RWPE2 (cell line): ENCODE data around the gene MTHFS.
"Not testable (repeated sequence)": the region's sequence is repeated elsewhere in the genome, so short reads cannot be mapped to it uniquely, and the experiment has no call there.

Source experiments
- ATAC-seq: fragments of 200-7000 bp; cut with Tn5 transposase; 3 replicates; pipeline ENCODE4 v1.9.1; 2021; ENCODE audit warnings: low read depth
- DNase-seq: peaks from one replicate; pipeline ENCODE4 v3.0.0-alpha.2; 2020; ENCODE audit warnings: low spot score
- H3K27ac ChIP-seq: fragments of 450-650 bp; 2 replicates; pipeline ENCODE4 v1.5.1; 2017; ENCODE audit warnings: mild to moderate bottlenecking; ENCODE audit not compliant: poor library complexity, severe bottlenecking
- H3K27me3 ChIP-seq: fragments of 250-450 bp; sonication (Bioruptor Pico); 2 replicates; pipeline ENCODE4 v1.5.1; 2021; ENCODE audit warnings: mild to moderate bottlenecking, moderate library complexity; ENCODE audit not compliant: insufficient read depth, poor library complexity, severe bottlenecking
- H3K36me3 ChIP-seq: fragments of 250-450 bp; sonication (Bioruptor Pico); 2 replicates; pipeline ENCODE4 v1.5.1; 2020; ENCODE audit warnings: low read depth, mild to moderate bottlenecking, moderate library complexity
- H3K4me1 ChIP-seq: fragments of 250-450 bp; sonication (Bioruptor Pico); 2 replicates; pipeline ENCODE4 v1.5.1; 2021; ENCODE audit warnings: mild to moderate bottlenecking, moderate library complexity; ENCODE audit not compliant: insufficient read depth, poor library complexity, severe bottlenecking
- H3K4me3 ChIP-seq: fragments of 250-450 bp; sonication (Bioruptor Pico); 2 replicates; pipeline ENCODE4 v1.5.1; 2021; ENCODE audit warnings: mild to moderate bottlenecking, moderate library complexity; ENCODE audit not compliant: severe bottlenecking
- H3K9me3 ChIP-seq: fragments of 250-450 bp; sonication (Bioruptor Pico); 2 replicates; pipeline ENCODE4 v1.5.1; 2021; ENCODE audit warnings: mild to moderate bottlenecking, moderate library complexity; ENCODE audit not compliant: severe bottlenecking
- CTCF ChIP-seq: fragments of 450-650 bp; IDR thresholded peaks from one replicate; pipeline ENCODE4 v1.5.1; 2017; ENCODE audit warnings: mild to moderate bottlenecking, moderate library complexity; ENCODE audit not compliant: poor library complexity, severe bottlenecking

MTHFS gene

DNA sequence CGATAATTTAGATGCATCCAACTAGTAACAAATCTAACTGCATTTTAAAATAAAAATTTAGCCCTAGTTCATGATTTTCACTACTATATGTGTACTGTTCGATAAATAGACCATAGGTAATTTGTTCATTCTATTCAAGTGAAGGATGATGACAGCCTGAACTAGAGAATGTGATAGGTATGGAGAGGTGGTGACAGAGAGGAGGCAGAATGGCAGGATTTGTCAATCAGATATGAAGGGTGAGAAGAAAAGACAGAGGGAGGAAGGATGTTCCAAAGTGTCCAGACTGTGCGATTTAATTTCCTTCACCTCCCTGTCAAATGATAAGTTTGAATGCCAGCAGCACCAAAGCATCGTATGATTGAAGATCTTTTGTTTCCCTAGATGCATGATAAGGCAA, 42.6 kb upstream of the MTHFS start:
- TF ChIP-seq CTCF: no peak
- H3K27ac ChIP-seq: no peak overlapping the region
- H3K9me3 ChIP-seq: no peaks in the 10 kb centered on the region
- no peak overlapping the region for H3K4me3 ChIP-seq
- DNase-seq (no peak), ATAC-seq (no peak)
- H3K27me3 ChIP-seq: no peaks in the 10 kb centered on the region
- no peaks in the 10 kb centered on the region for H3K36me3 ChIP-seq
- H3K4me1 ChIP-seq: no peaks in the 10 kb centered on the region

DNA sequence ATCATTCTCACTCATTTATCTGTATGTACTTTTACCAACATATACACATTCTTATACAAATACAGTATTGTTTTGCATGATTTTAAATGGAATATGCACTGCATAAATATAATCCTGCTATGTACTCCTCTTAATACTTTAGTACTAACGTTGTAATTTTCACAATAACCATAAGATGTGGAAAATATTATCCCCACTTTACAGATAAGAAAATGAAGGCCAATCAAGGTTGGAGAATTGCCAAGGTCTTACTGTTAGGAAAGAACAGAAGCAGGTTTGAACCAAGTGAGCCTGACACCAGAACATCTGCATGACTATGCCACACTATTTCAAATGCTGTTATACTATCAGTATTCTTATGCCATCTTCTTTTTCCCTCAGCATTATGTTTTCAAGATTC, 41.3 kb upstream of the MTHFS start:
- no peak for DNase-seq
- Histone ChIP-seq H3K9me3 (no peaks in the 10 kb centered on the region), H3K4me1 (no peaks in the 10 kb centered on the region), H3K36me3 (no peaks in the 10 kb centered on the region), H3K4me3 (no peak overlapping the region), H3K27me3 (no peaks in the 10 kb centered on the region), H3K27ac (no peak overlapping the region)
- no peak for TF ChIP-seq CTCF
- no peak for ATAC-seq

- not testable (repeated sequence) for H3K27ac ChIP-seq, H3K4me3 ChIP-seq, DNase-seq, ATAC-seq, H3K4me1 ChIP-seq, H3K27me3 ChIP-seq, H3K9me3 ChIP-seq, H3K36me3 ChIP-seq
These were observed 38.9 kb upstream of the MTHFS start for GRCh38 chr15:79935556-79936201.

DNA sequence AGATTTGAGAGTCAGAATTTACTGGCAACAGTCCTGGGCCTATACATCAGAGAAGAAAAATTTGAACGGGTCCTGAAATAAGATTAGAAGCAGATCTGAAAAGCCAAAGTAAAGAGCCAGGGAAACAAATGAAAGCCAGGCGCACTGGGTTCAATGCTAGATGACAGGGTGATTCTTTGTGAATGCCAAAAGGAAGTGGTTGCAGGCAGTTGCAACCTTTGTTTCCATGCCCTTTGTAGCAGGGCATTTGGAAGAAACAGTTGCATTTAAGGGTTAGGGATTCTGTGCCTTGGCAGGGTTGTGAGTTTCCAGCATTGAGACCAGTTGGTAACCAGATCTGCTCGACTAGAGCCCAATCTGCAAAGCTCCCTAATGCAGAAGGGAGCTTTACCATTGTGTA, 36.4 kb upstream of the MTHFS start:
- ATAC-seq (no peak), DNase-seq (no peak)
- H3K27ac ChIP-seq: no peak overlapping the region
- no peaks in the 10 kb centered on the region for H3K27me3 ChIP-seq
- H3K36me3 ChIP-seq: no peaks in the 10 kb centered on the region
- H3K9me3 ChIP-seq: no peaks in the 10 kb centered on the region
- no peaks in the 10 kb centered on the region for H3K4me1 ChIP-seq
- no peak overlapping the region for H3K4me3 ChIP-seq
- no peak for TF ChIP-seq CTCF

- DNase-seq (no peak), ATAC-seq (no peak)
- TF ChIP-seq CTCF: no peak
- no peaks in the 10 kb centered on the region for H3K9me3 ChIP-seq
- H3K4me3 ChIP-seq: no peak overlapping the region
- H3K36me3 ChIP-seq: no peaks in the 10 kb centered on the region
- no peaks in the 10 kb centered on the region for H3K27me3 ChIP-seq
- H3K27ac ChIP-seq: no peak overlapping the region
- H3K4me1 ChIP-seq: no peaks in the 10 kb centered on the region
These were observed 35.6 kb upstream of the MTHFS start for GRCh38 chr15:79932447-79932846.
